H1 (cell line): ENCODE measurements around the gene KCTD19. TPM values are rescaled to one million over a fixed set of nuclear protein-coding genes. Genes with fewer than 3 reads are reported as not detected.

Source experiments
- CTCF ChIA-PET: fragments of 300-600 bp; sonication (Branson Sonifier 250); formaldehyde crosslinking; loops from one replicate; lab custom pipeline; 2021; ENCODE audit not compliant: partially characterized antibody; lab: Charles Lee
- POLR2A ChIA-PET: fragments of 300-600 bp; sonication (Branson Sonifier 250); formaldehyde crosslinking; loops from one replicate; lab custom pipeline; 2021; ENCODE audit warnings: inconsistent platforms; ENCODE audit not compliant: partially characterized antibody; lab: Charles Lee
- DNase-seq, 2 experiments: peaks; one replicate each; pipeline versions ENCODE4 v3.0.0 to v3.0.0-alpha.2; 2010 to 2022; ENCODE audit warnings: low spot score in 2 of 2, low read depth in 1 of 2, mixed read lengths in 1 of 2
- FAIRE-seq: peaks from 2 replicates; lab custom pipeline; 2011; peaks lifted over from hg19 to GRCh38; lab: Jason Lieb, UNC
- H2AFZ ChIP-seq: 2 replicates; pipeline ENCODE4 v1.8.1; 2012; ENCODE audit warnings: low read length, inconsistent platforms
- H2AK5ac ChIP-seq: 2 replicates; pipeline ENCODE4 v1.6.1; 2013; ENCODE audit warnings: low read depth, low read length
- H2BK120ac ChIP-seq: replicated peaks from 2 replicates; pipeline ENCODE3; 2013; ENCODE audit warnings: low read depth, low read length, inconsistent platforms
- H2BK12ac ChIP-seq: 2 replicates; pipeline ENCODE4 v1.6.1; 2013; ENCODE audit warnings: low read depth, low read length
- H2BK15ac ChIP-seq: 2 replicates; pipeline ENCODE4 v1.6.1; 2013; ENCODE audit warnings: low read length
- H2BK20ac ChIP-seq: 2 replicates; pipeline ENCODE4 v1.6.1; 2013; ENCODE audit warnings: low read length
- H2BK5ac ChIP-seq: 2 replicates; pipeline ENCODE4 v1.6.1; 2013; ENCODE audit warnings: low read depth, low read length
- H3K14ac ChIP-seq: 2 replicates; pipeline ENCODE4 v1.6.1; 2013; ENCODE audit warnings: inconsistent platforms; ENCODE audit not compliant: insufficient read length
- H3K18ac ChIP-seq: 2 replicates; pipeline ENCODE4 v1.6.1; 2013; ENCODE audit warnings: low read length; ENCODE audit errors: extremely low read depth
- H3K23ac ChIP-seq: 2 replicates; pipeline ENCODE4 v1.6.1; 2013; ENCODE audit warnings: inconsistent platforms; ENCODE audit not compliant: insufficient read length
- H3K23me2 ChIP-seq: 2 replicates; pipeline ENCODE4 v1.6.1; 2013; ENCODE audit warnings: low read depth, low read length
- H3K27ac ChIP-seq: 2 replicates; pipeline ENCODE4 v1.6.1; 2011; ENCODE audit warnings: low read depth, low read length, inconsistent platforms
- H3K27me3 ChIP-seq, 4 experiments: replicated peaks in 1 of 4; 1 replicate in 1 of 4; 2 replicates in 3 of 4; pipeline versions ENCODE4 v1.6.1 to v1.8.1; 2011 to 2013; ENCODE audit warnings: low read length in 3 of 4, mild to moderate bottlenecking in 3 of 4, inconsistent platforms in 2 of 4, mixed read lengths in 2 of 4, moderate library complexity in 1 of 4; ENCODE audit not compliant: control insufficient read depth in 3 of 4, insufficient read depth in 3 of 4; ENCODE audit errors: extremely low read depth in 1 of 4
- H3K36me3 ChIP-seq, 4 experiments: 2 replicates each; pipeline versions ENCODE4 v1.6.1 to v1.8.1; 2011 to 2013; ENCODE audit warnings: mild to moderate bottlenecking in 4 of 4, low read length in 3 of 4, moderate library complexity in 2 of 4, control low read depth in 1 of 4, inconsistent platforms in 1 of 4; ENCODE audit not compliant: insufficient read depth in 4 of 4, control insufficient read depth in 2 of 4
- H3K4ac ChIP-seq: replicated peaks from 2 replicates; pipeline ENCODE3; 2013; ENCODE audit warnings: low read length, low read depth, mixed read lengths, inconsistent platforms; ENCODE audit not compliant: insufficient read length
- H3K4me1 ChIP-seq, 4 experiments: replicated peaks in 1 of 4; 1 replicate in 1 of 4; 2 replicates in 3 of 4; pipeline versions ENCODE4 v1.6.1 to v1.8.1; 2011 to 2013; ENCODE audit warnings: low read length in 3 of 4, inconsistent platforms in 2 of 4, mixed read lengths in 1 of 4; ENCODE audit not compliant: insufficient read depth in 4 of 4, control insufficient read depth in 3 of 4
- H3K4me2 ChIP-seq, 2 experiments: 2 replicates each; pipeline versions ENCODE4 v1.6.1 to v1.8.1; 2011 to 2013; ENCODE audit warnings: low read depth in 2 of 2, low read length in 2 of 2, control low read depth in 1 of 2, inconsistent platforms in 1 of 2, mild to moderate bottlenecking in 1 of 2; ENCODE audit not compliant: insufficient read depth in 1 of 2
- H3K4me3 ChIP-seq, 4 experiments: fragments of 200-600, 300-600 bp in 1 of 4; sonication (generic), shearing (Covaris generic), sonication (Bioruptor Twin) in 1 of 4; 2 replicates each; pipeline versions ENCODE4 v1.5.1 to v1.8.1; 2011 to 2016; ENCODE audit warnings: low read length in 4 of 4, low read depth in 3 of 4, control low read depth in 2 of 4, inconsistent platforms in 2 of 4, mild to moderate bottlenecking in 2 of 4, mixed read lengths in 1 of 4, moderate library complexity in 1 of 4; ENCODE audit not compliant: insufficient read depth in 2 of 4; ENCODE audit errors: extremely low read depth in 1 of 4
- H3K56ac ChIP-seq: replicated peaks from 2 replicates; pipeline ENCODE3; 2013; ENCODE audit warnings: low read depth, mild to moderate bottlenecking, mixed read lengths, low read length, inconsistent platforms; ENCODE audit not compliant: insufficient read length
- H3K79me1 ChIP-seq: 2 replicates; pipeline ENCODE4 v1.6.1; 2013; ENCODE audit warnings: low read depth, low read length, control low read depth
- H3K79me2 ChIP-seq, 2 experiments: 2 replicates each; pipeline versions ENCODE4 v1.6.1 to v1.8.1; 2012 to 2013; ENCODE audit warnings: low read length in 2 of 2, mild to moderate bottlenecking in 2 of 2, inconsistent platforms in 1 of 2; ENCODE audit not compliant: insufficient read depth in 2 of 2, control insufficient read depth in 1 of 2
- H3K9ac ChIP-seq, 4 experiments: replicated peaks in 1 of 4; 1 replicate in 1 of 4; 2 replicates in 3 of 4; pipeline versions ENCODE4 v1.6.1 to v1.8.1; 2011 to 2013; ENCODE audit warnings: low read depth in 3 of 4, low read length in 3 of 4, control low read depth in 2 of 4, mild to moderate bottlenecking in 2 of 4, moderate library complexity in 2 of 4, inconsistent platforms in 1 of 4; ENCODE audit errors: extremely low read depth in 1 of 4
- H3K9me3 ChIP-seq, 2 experiments: 2 replicates each; pipeline versions ENCODE4 v1.6.1 to v1.8.1; 2012 to 2013; ENCODE audit warnings: mild to moderate bottlenecking in 2 of 2, moderate library complexity in 2 of 2, control low read depth in 1 of 2, inconsistent platforms in 1 of 2, low read depth in 1 of 2, low read length in 1 of 2, mixed read lengths in 1 of 2; ENCODE audit not compliant: insufficient read depth in 2 of 2
- H4K20me1 ChIP-seq, 2 experiments: replicated peaks in 1 of 2; 2 replicates each; pipeline versions ENCODE3 to v1.8.1; 2011 to 2013; ENCODE audit warnings: inconsistent platforms in 2 of 2, low read length in 2 of 2, mild to moderate bottlenecking in 1 of 2; ENCODE audit not compliant: insufficient read depth in 2 of 2, control insufficient read depth in 1 of 2
- H4K5ac ChIP-seq: 2 replicates; pipeline ENCODE4 v1.6.1; 2013; ENCODE audit warnings: low read length, low read depth, mixed read lengths, inconsistent platforms; ENCODE audit not compliant: insufficient read length
- H4K8ac ChIP-seq: 2 replicates; pipeline ENCODE4 v1.8.0; 2013; ENCODE audit warnings: mild to moderate bottlenecking, moderate library complexity, low read length, inconsistent platforms; ENCODE audit not compliant: insufficient read depth; ENCODE audit errors: extremely low read depth
- H4K91ac ChIP-seq: replicated peaks from 2 replicates; pipeline ENCODE3; 2013; ENCODE audit warnings: low read length, mixed read lengths, inconsistent platforms; ENCODE audit not compliant: insufficient read length
- CHD1 ChIP-seq: IDR thresholded peaks from 2 replicates; pipeline ENCODE4 v1.6.1; 2012; ENCODE audit warnings: low read depth, low read length, improper control_type of control experiment
- CREB1 ChIP-seq: IDR thresholded peaks from 2 replicates; pipeline ENCODE4 v1.6.1; 2012; ENCODE audit warnings: inconsistent platforms
- FOSL1 ChIP-seq: IDR thresholded peaks from 2 replicates; pipeline ENCODE4 v1.6.1; 2011; ENCODE audit warnings: mild to moderate bottlenecking, low read depth, low read length, moderate library complexity; ENCODE audit not compliant: insufficient read depth
- JUN ChIP-seq: IDR thresholded peaks from 2 replicates; pipeline ENCODE4 v1.6.1; 2011; ENCODE audit warnings: low read depth, mild to moderate bottlenecking, improper control_type of control experiment, low read length
- MAFK ChIP-seq: IDR thresholded peaks from 2 replicates; pipeline ENCODE4 v1.6.1; 2012; ENCODE audit warnings: low read depth, mild to moderate bottlenecking, improper control_type of control experiment, low read length
- PHF8 ChIP-seq: fragments of 200-600 bp; sonication (generic); conservative IDR thresholded peaks from 2 replicates; pipeline ENCODE4 v1.7.1; 2012; ENCODE audit warnings: low read depth, mild to moderate bottlenecking, inconsistent platforms, low read length, moderate library complexity
- RBBP5 ChIP-seq: IDR thresholded peaks from 2 replicates; pipeline ENCODE4 v1.7.1; 2012; ENCODE audit warnings: low read depth, mild to moderate bottlenecking, inconsistent platforms, low read length, moderate library complexity, borderline replicate concordance
- SIX5 ChIP-seq: IDR thresholded peaks from 2 replicates; pipeline ENCODE4 v1.6.1; 2011; ENCODE audit warnings: mild to moderate bottlenecking, low read depth, low read length
- SP2 ChIP-seq: IDR thresholded peaks from 2 replicates; pipeline ENCODE4 v1.6.1; 2012; ENCODE audit warnings: mild to moderate bottlenecking, low read length, inconsistent platforms
- YY1 ChIP-seq: IDR thresholded peaks from 2 replicates; pipeline ENCODE4 v1.6.1; 2011; ENCODE audit warnings: low read depth, mild to moderate bottlenecking, low read length
- WGBS, 2 experiments: shearing (Covaris generic) in 1 of 2; methylation state at CpG; one replicate each; pipeline versions ENCODE4 v1.1.6 to v1.1.7; 2013 to 2015; ENCODE audit warnings: low lambda C conversion rate in 2 of 2, mixed read lengths in 2 of 2, inconsistent platforms in 1 of 2, low coverage in 1 of 2, missing lambda C conversion rate in 1 of 2; ENCODE audit not compliant: insufficient replicate concordance in 2 of 2, insufficient coverage in 1 of 2, insufficient read length in 1 of 2; ENCODE audit errors: extremely low coverage in 1 of 2, missing lambda C conversion rate in 1 of 2; 5-methylcytosine and 5-hydroxymethylcytosine counted together
- polyA plus RNA-seq, 7 experiments: library from polyadenylated mRNA; depleted of rRNA in 3 of 7; stranded (reverse) in 5 of 7; unstranded in 2 of 7; fragments of >200 nt in 5 of 7; fragments of 200-250 nt in 2 of 7; gene quantifications; 1 replicate in 5 of 7; 2 replicates in 1 of 7; 4 replicates in 1 of 7; pipeline versions ENCODE4 v1.2.1 to v1.2.3, GENCODE V29; 2011 to 2013; ENCODE audit warnings: missing spikeins in 2 of 7, mixed read lengths in 2 of 7
- total RNA-seq: library from RNA; stranded (reverse); fragmentation: NEBNext Ultra II Directional; extraction: Animal tissue kit (Norgen Biotek cat#: 25700); gene quantifications from 2 replicates; pipeline ENCODE4 v1.2.1, GENCODE V29; 2021
- TF ChIP-seq, protein P1 (sequence below): IDR thresholded peaks from 2 replicates; pipeline ENCODE4 v1.6.1; 2011; ENCODE audit warnings: low read depth, mild to moderate bottlenecking, low read length; ENCODE audit not compliant: insufficient read depth
- TF ChIP-seq, protein P2 (sequence below): IDR thresholded peaks from 2 replicates; pipeline ENCODE4 v1.6.1; 2011; ENCODE audit warnings: low read length, improper control_type of control experiment

KCTD19 gene
- total and polyA plus RNA-seq, 2 of the 8 experiments (the other 6 are each of a cell fraction or from before 2014, with no cell fraction given): 0.06 to 0.24 TPM

DNA sequence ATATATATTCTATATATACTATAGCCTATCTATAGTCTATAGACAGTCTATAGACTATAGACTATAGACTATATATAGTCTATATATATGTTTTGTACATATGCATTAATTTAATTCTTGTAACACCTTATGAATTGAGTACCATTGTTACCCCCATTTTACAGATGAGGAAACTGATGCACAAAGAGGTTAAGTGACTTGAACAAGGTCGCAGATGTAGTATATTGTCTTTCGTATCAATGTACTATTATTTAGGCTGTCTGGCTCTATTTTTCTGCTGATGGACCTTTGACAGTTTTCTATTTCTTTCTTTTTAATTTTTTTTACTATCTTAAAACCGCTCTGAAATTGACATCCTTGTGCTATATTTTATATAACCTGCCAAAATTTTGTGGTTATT is 14.7 kb upstream of the KCTD19 start:
- TF ChIP-seq SP2 (no peak), RBBP5 (no peak), FOSL1 (no peak), CREB1 (no peak), YY1 (no peak), SIX5 (no peak), MAFK (no peak), JUN (no peak), PHF8 (no peak), CHD1 (no peak)
- TF ChIP-seq, protein P1, sequence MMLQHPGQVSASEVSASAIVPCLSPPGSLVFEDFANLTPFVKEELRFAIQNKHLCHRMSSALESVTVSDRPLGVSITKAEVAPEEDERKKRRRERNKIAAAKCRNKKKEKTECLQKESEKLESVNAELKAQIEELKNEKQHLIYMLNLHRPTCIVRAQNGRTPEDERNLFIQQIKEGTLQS: no peak
- TF ChIP-seq, protein P2, sequence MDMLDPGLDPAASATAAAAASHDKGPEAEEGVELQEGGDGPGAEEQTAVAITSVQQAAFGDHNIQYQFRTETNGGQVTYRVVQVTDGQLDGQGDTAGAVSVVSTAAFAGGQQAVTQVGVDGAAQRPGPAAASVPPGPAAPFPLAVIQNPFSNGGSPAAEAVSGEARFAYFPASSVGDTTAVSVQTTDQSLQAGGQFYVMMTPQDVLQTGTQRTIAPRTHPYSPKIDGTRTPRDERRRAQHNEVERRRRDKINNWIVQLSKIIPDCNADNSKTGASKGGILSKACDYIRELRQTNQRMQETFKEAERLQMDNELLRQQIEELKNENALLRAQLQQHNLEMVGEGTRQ: no peak
- H4K5ac ChIP-seq: no peak overlapping the region
- H3K4me1 ChIP-seq: no peaks in the 10 kb centered on the region
- no peak overlapping the region for H2BK5ac ChIP-seq
- no peak overlapping the region for H2BK12ac ChIP-seq
- no peak overlapping the region for H2BK120ac ChIP-seq
- no peaks in the 10 kb centered on the region for H3K23me2 ChIP-seq
- no peak overlapping the region for H3K18ac ChIP-seq
- CTCF ChIA-PET: no interaction called here
- WGBS, 2 experiments: 79% methylated on average over 3 of the region's 3 CpGs; no CpG with 5 or more reads in 1 of the 2 experiments
- no peak overlapping the region for H3K56ac ChIP-seq
- no peak overlapping the region for H2BK15ac ChIP-seq
- no peaks in the 10 kb centered on the region for H3K79me2 ChIP-seq
- no peak for FAIRE-seq
- no peak overlapping the region for H4K8ac ChIP-seq
- no peak overlapping the region for H2AFZ ChIP-seq
- no peaks in the 10 kb centered on the region for H4K20me1 ChIP-seq
- no peak overlapping the region for H3K4me2 ChIP-seq
- POLR2A ChIA-PET: no interaction called here
- H4K91ac ChIP-seq: no peak overlapping the region
- no peaks in the 10 kb centered on the region for H3K9me3 ChIP-seq
- H3K23ac ChIP-seq: no peak overlapping the region
- no peak overlapping the region for H3K14ac ChIP-seq
- H2AK5ac ChIP-seq: no peak overlapping the region
- H3K27me3 ChIP-seq: no peaks in the 10 kb centered on the region
- no peaks in the 10 kb centered on the region for H3K79me1 ChIP-seq
- H3K4me3 ChIP-seq: no peak overlapping the region
- no peak overlapping the region for H3K9ac ChIP-seq
- no peak for DNase-seq
- no peak overlapping the region for H2BK20ac ChIP-seq
- no peak overlapping the region for H3K27ac ChIP-seq
- no peak overlapping the region for H3K4ac ChIP-seq
- no peaks in the 10 kb centered on the region; a peak in 1 of 8 replicates for H3K36me3 ChIP-seq
